GM12878 (cell line): Measurements from ENCODE around the gene RPS10. TPM values are rescaled to one million over a fixed set of nuclear protein-coding genes. Genes with fewer than 3 reads are reported as not detected.

Source experiments
- ATAC-seq: fragments of 200-7000 bp; cut with Tn5 transposase; 3 replicates; pipeline ENCODE4 v1.9.1; 2020; ENCODE audit warnings: mild to moderate bottlenecking, moderate library complexity
- BruUV-seq: library from RNA; stranded (reverse); fragments of 400-500 nt; replicated peaks from 2 replicates; lab custom pipeline; 2021; lab: Mats Ljungman, UMichigan
- CTCF ChIA-PET: fragments of 300-600 bp; sonication (Branson Sonifier 250); formaldehyde crosslinking; extraction: SDS; loops from one replicate; lab custom pipeline; 2021; ENCODE audit warnings: inconsistent platforms; lab: Yijun Ruan, JAX
- POLR2A ChIA-PET: fragments of 350-600 bp; formaldehyde crosslinking; extraction: SDS; loops from one replicate; lab custom pipeline; 2021; ENCODE audit warnings: inconsistent platforms; lab: Charles Lee
- RAD21 ChIA-PET: fragments of 300-600 bp; sonication (Branson Sonifier 250); formaldehyde crosslinking; loops from one replicate; lab custom pipeline; 2023; ENCODE audit warnings: antibody characterized with exemption; ENCODE audit not compliant: unreplicated experiment; lab: Charles Lee
- SMC1A ChIA-PET: fragments of 300-600 bp; sonication (Branson Sonifier 250); formaldehyde crosslinking; loops from one replicate; lab custom pipeline; 2023; ENCODE audit not compliant: unreplicated experiment, uncharacterized antibody; lab: Charles Lee
- DNase-seq: peaks from one replicate; pipeline ENCODE4 v3.0.0-alpha.2; 2011; ENCODE audit warnings: low read depth, low spot score
- FAIRE-seq: peaks from 3 replicates; lab custom pipeline; 2011; peaks lifted over from hg19 to GRCh38; lab: Jason Lieb, UNC
- H2AFZ ChIP-seq: 2 replicates; pipeline ENCODE4 v1.6.0; 2011; ENCODE audit warnings: low read depth, low read length, control low read depth; ENCODE audit not compliant: control insufficient read depth
- H3K27ac ChIP-seq: 2 replicates; pipeline ENCODE4 v1.5.1; 2011; ENCODE audit warnings: control low read depth; ENCODE audit not compliant: control insufficient read depth, insufficient read depth
- H3K27me3 ChIP-seq, 2 experiments: replicated peaks in 1 of 2; 2 replicates each; pipeline versions ENCODE4 v1.6.0 to v1.6.1; 2011; ENCODE audit warnings: low read length in 1 of 2; ENCODE audit not compliant: control insufficient read depth in 2 of 2, insufficient read depth in 2 of 2
- H3K36me3 ChIP-seq, 2 experiments: 2 replicates each; pipeline ENCODE4 v1.5.1; 2011; ENCODE audit warnings: low read length in 1 of 2; ENCODE audit not compliant: control insufficient read depth in 2 of 2, insufficient read depth in 2 of 2
- H3K4me1 ChIP-seq: 2 replicates; pipeline ENCODE4 v1.6.1; 2011; ENCODE audit warnings: mild to moderate bottlenecking, low read length, moderate library complexity, mixed read lengths; ENCODE audit not compliant: control insufficient read depth, insufficient read depth
- H3K4me2 ChIP-seq: 2 replicates; pipeline ENCODE4 v1.6.0; 2011; ENCODE audit warnings: control low read depth; ENCODE audit not compliant: control insufficient read depth, insufficient read depth
- H3K4me3 ChIP-seq: fragments of 200-600 bp; sonication (generic); 2 replicates; pipeline ENCODE4 v1.5.1; 2016
- H3K79me2 ChIP-seq: 2 replicates; pipeline ENCODE4 v1.6.0; 2011; ENCODE audit warnings: low read length; ENCODE audit not compliant: control insufficient read depth, insufficient read depth
- H3K9ac ChIP-seq: 2 replicates; pipeline ENCODE4 v1.8.0; 2011; ENCODE audit warnings: low read length, control low read depth, mixed read lengths; ENCODE audit not compliant: control insufficient read depth, insufficient read depth
- H3K9me3 ChIP-seq: replicated peaks from 3 replicates; pipeline ENCODE4 v1.5.1; 2011; ENCODE audit warnings: mild to moderate bottlenecking, low read length; ENCODE audit not compliant: control insufficient read depth, insufficient read depth
- H4K20me1 ChIP-seq: 2 replicates; pipeline ENCODE4 v1.6.0; 2011; ENCODE audit not compliant: control insufficient read depth, insufficient read depth
- CUX1 ChIP-seq: IDR thresholded peaks from 2 replicates; pipeline ENCODE4 v1.6.1; 2012; ENCODE audit warnings: improper control_type of control experiment, low read depth, low read length; ENCODE audit not compliant: insufficient replicate concordance
- EED ChIP-seq: sonication (generic); IDR thresholded peaks from 2 replicates; pipeline ENCODE4 v1.6.1; 2016; ENCODE audit warnings: antibody characterized with exemption, low read depth
- FOXK2 ChIP-seq: fragments of 450-650 bp; IDR thresholded peaks from 2 replicates; pipeline ENCODE4 v1.6.1; 2017; ENCODE audit warnings: mild to moderate bottlenecking, moderate library complexity
- GABPA ChIP-seq: IDR thresholded peaks from 2 replicates; pipeline ENCODE4 v1.6.1; 2014; ENCODE audit warnings: antibody characterized with exemption, low read depth, mild to moderate bottlenecking, inconsistent platforms
- HCFC1 ChIP-seq: fragments of 150-350 bp; IDR thresholded peaks from 2 replicates; pipeline ENCODE4 v1.6.1; 2014; ENCODE audit warnings: low read length
- HSF1 ChIP-seq: fragments of 150-350 bp; IDR thresholded peaks from 2 replicates; pipeline ENCODE4 v1.6.1; 2014; ENCODE audit warnings: mild to moderate bottlenecking, low read depth, low read length
- MEF2B ChIP-seq: fragments of 450-650 bp; IDR thresholded peaks from 2 replicates; pipeline ENCODE4 v1.6.1; 2018; ENCODE audit warnings: mild to moderate bottlenecking, moderate library complexity; ENCODE audit not compliant: partially characterized antibody, poor library complexity, severe bottlenecking
- NBN ChIP-seq: fragments of 450-650 bp; IDR thresholded peaks from 2 replicates; pipeline ENCODE4 v1.6.1; 2016
- SPI1 ChIP-seq: IDR thresholded peaks from 2 replicates; pipeline ENCODE4 v1.6.1; 2011; ENCODE audit warnings: low read depth, mild to moderate bottlenecking, low read length, moderate library complexity, borderline replicate concordance; ENCODE audit not compliant: insufficient read depth
- WGBS: methylation state at CpG from one replicate; pipeline ENCODE4 v1.1.6; 2016; ENCODE audit warnings: low lambda C conversion rate; ENCODE audit not compliant: insufficient replicate concordance, insufficient coverage; ENCODE audit errors: missing lambda C conversion rate; 5-methylcytosine and 5-hydroxymethylcytosine counted together
- in situ Hi-C: fragments of 300-500 bp; cut with MboI; formaldehyde crosslinking; loops from 9 replicates; pipeline ENCODE4 v1.14.3; 2018; ENCODE audit warnings: mixed read lengths
- intact Hi-C: fragments of 100-400 bp; cut with micrococcal nuclease; formaldehyde crosslinking; loops from one replicate; pipeline ENCODE4 v1.14.2; 2022; ENCODE audit not compliant: unreplicated experiment
- polyA plus RNA-seq, 11 experiments: library from polyadenylated mRNA; depleted of rRNA in 4 of 11; unstranded in 6 of 11; stranded (reverse) in 5 of 11; fragments of >200 nt; fragmentation: Nextera tagmentation in 4 of 11; fragmentation: Illumina TruSeq in 1 of 11; extraction: Ambion mirVana in 4 of 11; extraction: Trizol in 1 of 11; gene quantifications; 1 replicate in 1 of 11; 2 replicates in 10 of 11; pipeline versions ENCODE4 v1.2.1 to v1.2.3, GENCODE V29; 2011 to 2016; ENCODE audit warnings: inconsistent platforms in 2 of 11, missing spikeins in 2 of 11, low read depth in 1 of 11
- total RNA-seq, 4 experiments: library from RNA; depleted of rRNA in 3 of 4; stranded (reverse); fragments of >200 nt in 3 of 4; fragmentation: Illumina TruSeq in 1 of 4; extraction: Trizol in 1 of 4; gene quantifications; 2 replicates each; pipeline versions ENCODE4 v1.2.1 to v1.2.3, GENCODE V29; 2013 to 2021

The RPS10 gene
- total and polyA plus RNA-seq, 10 of the 15 experiments (the other 5 are each of a cell fraction or from before 2014, with no cell fraction given) = 1,546 to 3,970 (median 2,813) TPM

- TF ChIP-seq CUX1 = no peak
- TF ChIP-seq HSF1 = no peak
- TF ChIP-seq EED = no peak
- TF ChIP-seq MEF2B = no peak
These were observed 37.4 kb upstream of the RPS10 start (continued) for GRCh38 chr6:34463299-34463698.

GRCh38 chr6:34462551-34462971, 36.7 kb upstream of the RPS10 start:
- H3K4me1 ChIP-seq = no peaks in the 10 kb centered on the region; the same call in none of the 2 replicates
- no peak overlapping the region for H2AFZ ChIP-seq
- no peak for DNase-seq
- RAD21 ChIA-PET = interaction anchor here (0.9 to 3.5 kb wide), 3 partner anchors 13 to 146 kb away, joined by 6 to 14 read pairs (median 8); no protein-coding TSS in a partner anchor
- H4K20me1 ChIP-seq = no peaks in the 10 kb centered on the region
- H3K27ac ChIP-seq = no peak overlapping the region
- no peak overlapping the region for H3K4me3 ChIP-seq
- no peaks in the 10 kb centered on the region for H3K36me3 ChIP-seq
- no peaks in the 10 kb centered on the region for H3K9me3 ChIP-seq
- TF ChIP-seq HCFC1 (no peak), CUX1 (no peak), GABPA (no peak), FOXK2 (no peak), NBN (no peak), SPI1 (no peak)
- TF ChIP-seq, all 136 proteins: peak for 0
- H3K79me2 ChIP-seq = no peaks in the 10 kb centered on the region
- intact Hi-C loops (loop anchor here (5.0 kb wide), 1 partner anchor 680 kb away; the partner anchor contains the start of gene TCP11), in situ Hi-C loops (no loop called here)
- ChIA-PET SMC1A (interaction anchor here (0.7 to 5.8 kb wide), 6 partner anchors 13 to 677 kb away, joined by 4 to 124 read pairs (median 6); partner anchors contain the start of gene SMIM29), POLR2A (no interaction called here), CTCF (interaction anchor here (1.1 to 8.7 kb wide), 7 partner anchors 13 to 743 kb away, joined by 3 to 198 read pairs (median 8); no protein-coding TSS in a partner anchor)
- peaks cover 0 to 3% of the 10 kb centered on the region in 2 experiments; a peak in 2 of 4 replicates for H3K27me3 ChIP-seq
- no peak overlapping the region for H3K9ac ChIP-seq
- no peak for FAIRE-seq
- no TSS peak for BruUV-seq
- peak; percentile 38; the same call in 2 of the 3 replicates for ATAC-seq
- 54% methylated on average over 6 of the region's 6 CpGs for WGBS
- H3K4me2 ChIP-seq = no peak overlapping the region
